Tibial nerve (tissue), 4 donors: ENCODE measurements around the gene FOXL1.

Experiments
- EP300 ChIP-seq, 2 donors: sonication (generic); formaldehyde crosslinking; IDR thresholded peaks; one replicate each; pipeline ENCODE4 v1.6.1; 2017; ENCODE audit warnings: antibody characterized with exemption in 2 of 2, mild to moderate bottlenecking in 1 of 2
- POLR2A ChIP-seq, 2 donors: fragments of 450-650 bp; IDR thresholded peaks; one replicate each; pipeline ENCODE4 v1.6.1; 2017; ENCODE audit warnings: antibody characterized with exemption in 2 of 2, mild to moderate bottlenecking in 2 of 2, moderate library complexity in 2 of 2
- TF ChIP-seq, protein P1 (sequence below), 5 experiments: fragments of 200-600 bp in 3 of 5; fragments of 450-650 bp in 2 of 5; sonication (generic) in 3 of 5; IDR thresholded peaks; one replicate each; pipeline ENCODE4 v1.5.1; 2016 to 2019; ENCODE audit warnings: antibody characterized with exemption in 5 of 5, mild to moderate bottlenecking in 3 of 5, moderate library complexity in 2 of 5

DNA sequence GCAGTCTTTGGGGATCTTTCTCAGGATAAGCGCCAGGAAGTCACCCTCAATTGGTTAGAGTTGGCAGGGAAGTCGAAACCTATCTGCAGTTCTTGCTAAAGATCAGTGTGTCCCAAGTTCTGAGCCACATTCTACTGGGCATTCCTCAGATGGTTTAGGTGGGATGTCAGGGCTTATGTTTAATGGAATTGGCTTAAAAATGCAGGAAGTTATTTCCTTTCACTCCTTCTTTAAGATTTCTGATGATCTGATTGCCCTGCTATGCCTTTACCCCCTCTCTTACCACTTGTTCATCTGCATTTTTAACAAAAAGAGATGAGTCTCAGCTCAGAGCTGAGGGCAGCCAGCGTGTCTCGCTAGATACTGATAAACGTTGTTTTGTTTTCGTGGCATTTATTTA is 30.8 kb downstream of the FOXL1 start:
- TF ChIP-seq, protein P1, sequence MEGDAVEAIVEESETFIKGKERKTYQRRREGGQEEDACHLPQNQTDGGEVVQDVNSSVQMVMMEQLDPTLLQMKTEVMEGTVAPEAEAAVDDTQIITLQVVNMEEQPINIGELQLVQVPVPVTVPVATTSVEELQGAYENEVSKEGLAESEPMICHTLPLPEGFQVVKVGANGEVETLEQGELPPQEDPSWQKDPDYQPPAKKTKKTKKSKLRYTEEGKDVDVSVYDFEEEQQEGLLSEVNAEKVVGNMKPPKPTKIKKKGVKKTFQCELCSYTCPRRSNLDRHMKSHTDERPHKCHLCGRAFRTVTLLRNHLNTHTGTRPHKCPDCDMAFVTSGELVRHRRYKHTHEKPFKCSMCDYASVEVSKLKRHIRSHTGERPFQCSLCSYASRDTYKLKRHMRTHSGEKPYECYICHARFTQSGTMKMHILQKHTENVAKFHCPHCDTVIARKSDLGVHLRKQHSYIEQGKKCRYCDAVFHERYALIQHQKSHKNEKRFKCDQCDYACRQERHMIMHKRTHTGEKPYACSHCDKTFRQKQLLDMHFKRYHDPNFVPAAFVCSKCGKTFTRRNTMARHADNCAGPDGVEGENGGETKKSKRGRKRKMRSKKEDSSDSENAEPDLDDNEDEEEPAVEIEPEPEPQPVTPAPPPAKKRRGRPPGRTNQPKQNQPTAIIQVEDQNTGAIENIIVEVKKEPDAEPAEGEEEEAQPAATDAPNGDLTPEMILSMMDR (IDR thresholded peaks at IDR 0.05) = no peak
- TF ChIP-seq POLR2A (IDR thresholded peaks at IDR 0.05) = no peak
- TF ChIP-seq EP300 (IDR thresholded peaks at IDR 0.05) = no peak
